ENCODE data around the gene AP4E1.
"Not testable (repeated sequence)": the region's sequence is repeated elsewhere in the genome, so short reads cannot be mapped to it uniquely, and the experiment has no call there.

The AP4E1 gene

GRCh38 chr15:50954837-50955236 is 46.4 kb downstream of the AP4E1 start:
- not testable (repeated sequence) for DNase-seq

DNA sequence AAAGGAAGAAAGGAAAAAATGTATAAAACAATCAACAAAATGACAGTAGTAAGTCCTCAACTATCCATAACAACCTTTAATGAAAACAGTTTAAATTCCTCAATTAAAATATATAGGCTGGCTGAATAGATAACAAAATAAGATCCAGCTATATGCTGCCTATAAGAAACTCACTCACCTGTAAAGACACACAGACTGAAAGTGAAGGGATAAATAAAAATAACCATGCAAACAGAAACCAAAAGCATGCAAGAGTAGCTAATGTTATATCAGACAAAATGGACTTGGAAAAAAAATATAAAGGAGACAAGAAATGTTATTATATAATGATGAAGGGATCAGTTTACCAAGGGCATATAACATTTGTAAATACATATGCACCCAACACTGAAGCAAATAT is 51.2 kb downstream of the AP4E1 start:
- no peak for DNase-seq

DNA sequence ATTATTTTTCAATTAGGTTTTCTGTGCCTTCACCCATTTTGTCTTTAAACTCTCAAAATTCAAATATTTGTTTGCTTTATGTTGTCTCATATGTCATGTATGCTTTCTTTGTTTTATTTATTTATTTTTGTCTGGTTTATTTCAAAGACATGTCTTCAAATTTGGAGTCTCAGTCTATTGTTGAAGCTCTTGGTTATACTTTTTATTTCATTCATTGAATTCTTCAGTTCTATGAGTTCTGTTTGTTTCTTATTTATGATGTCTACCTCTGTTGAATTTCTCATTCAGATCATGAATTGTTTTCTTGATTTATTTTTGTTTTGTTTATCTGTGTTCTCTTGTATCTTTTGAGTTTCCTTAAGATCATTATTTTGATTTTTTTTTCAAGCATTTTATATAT is 55.6 kb downstream of the AP4E1 start:
- DNase-seq, result no peak

GRCh38 chr15:50968353-50968752 is 59.9 kb downstream of the AP4E1 start:
- DNase-seq, result no peak

DNA sequence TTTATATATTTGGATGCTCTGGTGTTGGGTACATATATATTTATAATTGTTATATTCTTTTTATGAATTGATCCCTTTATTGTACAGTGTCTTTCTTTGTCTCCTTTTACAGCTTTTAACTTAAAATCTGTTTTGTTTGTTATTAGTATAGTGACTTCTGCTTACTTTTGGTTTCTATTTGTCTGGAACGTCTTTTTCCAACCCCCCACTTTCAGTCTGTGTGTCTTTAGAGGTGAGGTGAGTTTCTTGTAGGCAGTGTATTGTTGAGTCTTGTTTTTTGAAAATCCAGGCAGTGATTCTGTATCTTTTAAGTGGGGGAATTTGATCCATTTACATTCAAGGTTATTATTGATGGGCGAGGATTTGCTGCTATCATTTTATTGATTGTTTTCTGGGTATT is 62.0 kb downstream of the AP4E1 start:
- DNase-seq, result no peak

GRCh38 chr15:50971115-50971514 is 62.6 kb downstream of the AP4E1 start:
- no peak for DNase-seq

DNA sequence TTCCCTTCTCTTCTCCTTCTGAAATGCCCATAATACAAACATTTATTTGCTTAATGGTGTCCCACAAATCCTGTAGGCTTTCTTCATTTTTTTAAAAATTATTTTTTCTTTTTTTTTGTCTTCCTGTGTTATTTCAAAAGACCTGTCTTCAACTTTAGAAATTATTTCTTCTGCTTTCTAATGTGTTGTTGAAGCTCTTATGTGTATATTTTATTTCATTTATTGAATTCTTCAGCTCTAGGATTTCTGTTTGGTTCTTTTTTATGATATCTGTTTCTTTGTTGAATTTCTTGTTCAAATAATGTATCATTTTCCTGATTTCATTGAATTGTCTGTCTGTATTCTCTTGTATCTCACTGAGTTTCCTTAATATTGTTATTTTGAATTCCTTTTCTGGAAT is 63.1 kb downstream of the AP4E1 start:
- DNase-seq, result no peak

DNA sequence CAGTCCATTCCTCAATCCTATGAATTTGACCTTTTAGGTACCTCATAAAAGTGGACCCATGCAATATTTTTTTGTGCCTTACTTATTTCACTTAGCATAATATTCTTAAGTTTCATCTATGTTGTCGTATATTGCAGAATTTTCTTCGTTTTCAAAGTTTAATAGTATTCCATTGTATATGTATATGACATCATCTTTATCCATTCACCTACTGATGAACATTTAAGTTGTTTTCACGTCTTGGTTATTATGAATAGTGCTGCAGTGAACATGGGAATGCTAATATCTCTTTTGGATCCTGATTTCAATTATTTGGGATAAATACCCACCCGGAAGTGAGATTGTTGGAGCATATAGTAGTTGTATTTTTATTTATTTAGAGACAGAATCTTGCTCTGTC is 65.1 kb downstream of the AP4E1 start:
- DNase-seq, result no peak

GRCh38 chr15:50977162-50977561 is 68.7 kb downstream of the AP4E1 start:
- no peak for DNase-seq

DNA sequence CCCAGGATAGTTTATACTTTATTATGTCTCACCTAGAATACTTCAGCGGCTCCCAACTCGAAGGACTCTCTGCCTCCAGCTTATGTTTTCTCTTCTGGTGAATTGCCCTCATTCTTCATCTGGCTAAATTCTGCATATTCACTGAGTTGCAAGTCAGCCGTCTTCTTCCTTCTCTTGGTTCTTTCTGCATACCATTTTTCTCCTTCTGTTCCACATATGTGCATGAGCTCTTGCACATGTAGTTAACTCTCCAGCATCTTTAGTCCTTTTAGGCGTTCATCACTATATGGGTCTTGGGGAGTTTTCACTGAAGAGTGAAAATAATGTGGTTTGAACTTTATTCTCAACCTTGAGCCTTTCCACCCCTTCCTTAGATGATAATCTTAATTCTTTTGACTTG is 70.1 kb downstream of the AP4E1 start:
- DNase-seq, result no peak

DNA sequence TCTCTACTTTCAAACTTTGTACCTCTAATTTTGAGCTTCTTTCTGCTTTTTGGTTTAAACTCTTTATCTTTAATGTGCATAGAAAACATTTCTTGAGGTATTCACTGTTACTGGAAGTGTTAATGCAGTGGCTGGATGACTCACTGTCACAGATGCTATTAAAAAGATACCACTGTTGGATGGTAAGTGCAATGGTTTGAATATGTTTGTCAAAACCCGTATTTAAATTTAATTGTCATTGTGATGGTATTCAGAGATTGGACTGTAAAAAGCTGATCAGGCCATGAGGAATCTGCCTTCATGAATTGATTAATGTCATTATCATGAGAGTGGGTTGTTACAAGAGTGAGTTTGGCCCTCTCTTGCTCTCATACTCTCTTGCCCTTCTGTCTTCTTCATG is 70.6 kb downstream of the AP4E1 start:
- no peak for DNase-seq

DNA sequence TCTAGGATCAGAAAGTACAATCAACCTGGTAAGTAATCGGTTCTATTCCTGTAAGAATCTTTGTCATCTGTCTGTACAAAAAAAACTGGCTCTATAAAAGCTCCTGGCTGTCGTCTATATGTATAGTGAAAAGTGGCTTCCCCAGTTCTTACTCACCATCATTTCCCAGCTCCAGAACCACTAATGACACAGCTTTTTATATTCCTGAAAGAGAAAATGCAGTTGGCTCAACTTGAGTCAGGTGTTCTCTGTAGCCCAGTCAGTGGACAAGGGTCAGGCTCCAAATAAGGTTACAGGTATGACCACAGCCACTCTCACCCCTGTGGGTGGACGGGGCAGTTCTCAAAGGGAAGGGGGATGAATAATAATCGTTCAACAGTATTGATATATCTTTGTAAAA is 85.1 kb downstream of the AP4E1 start:
- no peak for DNase-seq

DNA sequence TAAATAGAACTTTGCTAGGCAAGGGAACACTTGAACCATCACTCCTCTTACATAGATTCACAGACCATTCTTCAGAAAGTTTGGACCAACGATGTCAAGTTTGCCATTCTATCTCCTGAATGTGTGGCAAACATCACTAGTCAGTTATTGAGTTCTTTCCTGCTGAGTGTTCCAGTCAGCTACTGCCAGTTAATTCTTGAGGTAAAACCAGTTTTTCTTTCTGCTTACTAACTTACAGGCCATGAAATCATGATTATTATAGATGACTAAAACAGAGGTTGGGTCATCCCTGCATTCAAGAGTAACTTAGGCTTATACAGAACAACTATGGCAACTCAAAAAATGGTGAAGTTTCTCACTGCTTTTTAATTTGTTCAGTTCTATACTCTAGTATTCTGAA is 88.2 kb downstream of the AP4E1 start:
- no peak for DNase-seq

DNA sequence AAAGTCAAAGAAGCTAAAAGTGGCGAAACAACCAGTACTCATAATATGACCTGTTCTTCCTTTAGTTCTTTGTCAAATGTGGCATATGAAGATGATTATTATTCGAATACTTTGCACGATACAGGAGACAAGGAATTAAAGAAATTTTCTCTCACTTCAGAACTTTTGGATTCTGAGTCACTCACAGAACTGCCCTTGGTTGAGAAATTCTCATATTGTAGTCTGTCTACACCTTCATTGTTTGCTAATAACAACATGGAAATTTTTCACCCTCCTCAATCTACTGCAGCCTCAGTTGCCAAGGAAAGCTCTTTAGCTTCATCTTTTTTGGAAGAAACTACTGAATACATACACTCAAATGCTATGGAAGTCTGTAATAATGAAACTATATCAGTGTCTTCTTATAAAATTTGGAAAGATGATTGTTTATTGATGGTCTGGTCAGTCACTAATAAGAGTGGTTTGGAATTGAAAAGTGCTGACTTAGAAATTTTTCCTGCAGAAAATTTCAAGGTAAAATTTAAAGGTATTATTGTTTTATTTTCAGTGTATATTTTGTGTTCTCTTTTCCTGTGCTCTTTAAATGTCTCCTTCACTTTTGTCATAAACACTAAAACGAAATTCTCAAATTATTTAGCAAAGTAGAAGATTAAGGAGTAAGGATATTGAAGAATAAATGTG is 89.0 kb downstream of the AP4E1 start:
- no peak for DNase-seq

- no peak for DNase-seq
Measured at GRCh38 chr15:51004103-51004551, 95.6 kb downstream of the AP4E1 start.

GRCh38 chr15:51006336-51006985 is 98.0 kb downstream of the AP4E1 start:
- DNase-seq, result no peak

DNA sequence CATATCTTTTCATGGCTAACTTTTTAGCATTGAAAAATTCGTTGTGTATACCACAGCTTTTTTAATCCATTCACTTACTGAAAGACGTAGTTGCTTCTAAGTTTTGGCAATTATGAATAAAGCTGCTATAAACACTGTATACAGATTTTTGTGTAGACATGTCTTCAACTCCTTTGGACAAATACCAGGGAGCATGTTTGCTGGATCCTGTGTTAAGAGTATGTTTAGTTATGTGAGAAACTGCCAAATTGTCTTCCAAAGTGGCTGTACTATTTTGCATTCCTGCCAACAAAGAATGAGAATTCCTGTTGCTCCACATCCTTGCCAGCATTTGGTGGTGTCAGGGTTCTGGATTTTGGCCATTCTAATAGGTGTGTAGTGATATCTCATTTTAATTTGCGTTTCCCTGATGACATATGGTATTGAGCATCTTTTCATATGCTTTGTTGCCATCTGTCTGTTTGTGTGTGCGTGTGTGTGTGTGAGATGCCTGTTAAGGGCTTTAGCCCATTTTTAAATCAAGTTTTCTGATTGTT is 98.7 kb downstream of the AP4E1 start:
- DNase-seq, result no peak

- no peak for DNase-seq
Measured at GRCh38 chr15:51011212-51011611, 102.7 kb downstream of the AP4E1 start.

DNA sequence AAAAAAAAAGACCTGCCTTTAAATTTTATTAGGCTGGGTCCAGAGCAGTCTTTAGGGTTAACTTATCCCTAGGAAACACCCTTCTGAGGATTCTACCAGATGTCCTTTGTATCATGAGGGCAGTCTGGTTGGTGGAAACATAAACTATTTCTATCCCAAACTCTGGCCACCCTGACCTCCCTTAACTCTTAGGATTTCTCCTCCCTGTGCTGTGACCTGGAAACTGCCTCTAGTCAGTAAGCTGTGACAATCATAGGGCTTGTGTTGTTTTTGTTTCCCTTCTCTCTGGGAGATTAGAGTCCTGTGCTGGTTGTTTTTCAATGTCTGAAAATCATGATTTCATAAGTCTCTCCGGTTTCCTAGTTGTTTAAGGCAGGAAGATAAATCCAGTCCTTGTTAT is 108.1 kb downstream of the AP4E1 start:
- no peak for DNase-seq

DNA sequence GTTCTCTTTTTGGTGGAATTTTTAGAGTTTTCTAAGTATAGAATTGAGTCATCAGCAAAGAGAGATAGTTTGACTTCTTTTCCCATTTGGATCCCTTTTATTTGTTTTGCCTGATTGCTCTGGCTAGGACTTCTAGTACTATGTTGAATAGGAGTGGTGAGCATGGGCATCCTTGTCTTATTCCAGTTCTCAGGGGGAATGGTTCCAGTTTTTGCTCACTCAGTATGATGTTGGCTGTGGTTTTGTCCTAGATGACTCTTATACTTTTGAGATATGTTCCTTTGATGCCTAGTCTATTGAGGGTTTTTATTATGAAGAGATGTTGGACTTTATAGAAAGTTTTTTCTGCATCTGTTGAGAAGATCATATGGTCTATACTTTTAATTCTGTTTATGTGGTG is 113.7 kb downstream of the AP4E1 start:
- no peak for DNase-seq

GRCh38 chr15:51023499-51023898 is 115.0 kb downstream of the AP4E1 start:
- DNase-seq, result no peak

DNA sequence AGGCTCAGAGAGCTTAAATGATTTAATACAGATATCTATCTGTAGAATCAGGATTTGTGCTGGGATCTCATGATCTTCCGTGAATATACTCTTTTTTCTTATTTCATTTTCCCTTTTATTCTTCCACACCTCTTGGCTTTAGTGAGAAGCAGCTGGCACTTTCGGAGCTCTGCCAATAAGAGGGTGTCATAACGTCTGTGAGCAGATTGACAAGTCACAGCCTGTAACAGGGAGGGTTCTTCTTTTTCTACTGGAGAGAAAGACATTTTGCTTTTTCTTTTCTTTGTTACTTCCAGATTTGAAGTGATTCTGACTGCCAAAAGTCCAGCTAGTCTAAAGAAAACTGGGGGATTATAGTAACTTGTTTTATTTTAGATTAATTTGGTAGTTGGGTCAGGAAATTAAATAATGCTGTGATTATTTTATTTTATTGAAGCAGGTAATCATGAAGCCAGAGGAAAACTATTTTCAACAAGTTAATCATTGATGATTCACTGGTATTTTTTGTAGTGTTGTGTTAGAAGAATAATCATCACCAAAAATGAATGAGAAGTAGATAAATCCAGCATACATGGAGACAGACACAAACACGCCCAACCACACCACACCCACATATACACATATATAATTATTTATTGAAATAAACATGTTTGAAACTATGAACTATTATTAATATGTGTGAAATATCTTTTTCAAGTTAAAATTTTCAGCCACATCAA is 116.4 kb downstream of the AP4E1 start:
- DNase-seq, result no peak

GRCh38 chr15:51025454-51025846 is 117.0 kb downstream of the AP4E1 start:
- DNase-seq, result no peak
